ENCODE measurements around the gene TCAP. TPM values are rescaled to one million over a fixed set of nuclear protein-coding genes. Genes with fewer than 3 reads are reported as not detected.

TCAP gene
- total and polyA plus RNA-seq, 10 of the 15 experiments (the other 5 are each of a cell fraction or from before 2014, with no cell fraction given), result 0.17 to 1.0 (median 0.36) TPM; not detected in 3

GRCh38 chr17:39663688-39664580 lies 1.2 kb upstream of the TCAP start (continued):
- TF ChIP-seq RB1 (IDR thresholded peaks at IDR 0.05; ENCODE audit: borderline replicate concordance) (no peak), CBFB (IDR thresholded peaks at IDR 0.05; ENCODE audit: low read depth) (no peak), ESRRA (IDR thresholded peaks at IDR 0.05; ENCODE audit: low read length) (no peak)

- ATAC-seq, result peak; percentile 40
- H3K9ac ChIP-seq (ENCODE audit: control insufficient read depth, insufficient read depth, low read length), result no peak overlapping the region
- SMC1A ChIA-PET (ENCODE audit: uncharacterized antibody, unreplicated experiment), result no interaction called here
- H3K4me1 ChIP-seq (ENCODE audit: control insufficient read depth, insufficient read depth, low read length), result no peaks in the 10 kb centered on the region
- intact Hi-C loops (cut with micrococcal nuclease; ENCODE audit: unreplicated experiment) (no loop called here), in situ Hi-C loops (cut with MboI) (no loop called here)
- no peaks in the 10 kb centered on the region; the same call in 1 of the 2 replicates for H4K20me1 ChIP-seq (ENCODE audit: control insufficient read depth, insufficient read depth)
- no peak for FAIRE-seq
- no peaks in the 10 kb centered on the region for H3K79me2 ChIP-seq (ENCODE audit: control insufficient read depth, insufficient read depth, low read length)
- 52% methylated on average over 17 of the region's 17 CpGs for WGBS (ENCODE audit: insufficient coverage, insufficient replicate concordance, low lambda C conversion rate, missing lambda C conversion rate)
- TF ChIP-seq CREM (IDR thresholded peaks at IDR 0.05; ENCODE audit: low read depth) (no peak), POLR2AphosphoS2 (IDR thresholded peaks at IDR 0.05; ENCODE audit: low read depth, low read length) (no peak), RFX5 (IDR thresholded peaks at IDR 0.05; ENCODE audit: low read depth, low read length) (no peak), CTCF (IDR thresholded peaks at IDR 0.05 in 2 of 3, conservative IDR thresholded peaks at IDR 0.05 in 1 of 3; ENCODE audit: control insufficient read depth in 2 of 3, extremely low read depth in 1 of 3, insufficient read depth in 1 of 3, low read depth in 3 of 3, low read length in 3 of 3) (0 out of 6 replicates have a peak, but pooled peaks of 1 of the 3 experiments have one; percentile 7), EED (IDR thresholded peaks at IDR 0.05; ENCODE audit: low read depth) (no peak), MLLT1 (IDR thresholded peaks at IDR 0.05) (no peak)
- H3K9me3 ChIP-seq (replicated peaks; ENCODE audit: control insufficient read depth, insufficient read depth, low read length), result no peaks in the 10 kb centered on the region
- no peak overlapping the region for H3K27ac ChIP-seq (ENCODE audit: control insufficient read depth, insufficient read depth)
- POLR2A ChIA-PET, result interaction anchor here (1.0 kb wide), 1 partner anchor 22 kb away, joined by 3 read pairs; the partner anchor contains the start of gene PGAP3
- no peak overlapping the region for H3K4me2 ChIP-seq (ENCODE audit: control insufficient read depth, insufficient read depth)
- RAD21 ChIA-PET (ENCODE audit: unreplicated experiment), result no interaction called here
- no peak overlapping the region for H2AFZ ChIP-seq (ENCODE audit: control insufficient read depth, low read depth, low read length)
- CTCF ChIA-PET, result interaction anchor here (1.1 to 8.4 kb wide), 4 partner anchors 12 to 38 kb away, joined by 3 to 64 read pairs (median 4); no protein-coding TSS in a partner anchor
- H3K27me3 ChIP-seq (replicated peaks in 1 of 2; ENCODE audit: control insufficient read depth in 2 of 2, insufficient read depth in 2 of 2, low read length in 1 of 2), result peaks cover 4 to 6% of the 10 kb centered on the region in 2 experiments; a peak in 3 of 4 replicates
- H3K4me3 ChIP-seq, result no peak overlapping the region
- H3K36me3 ChIP-seq (ENCODE audit: control insufficient read depth in 2 of 2, insufficient read depth in 2 of 2, low read length in 1 of 2), result peaks cover 0 to 11% of the 10 kb centered on the region in 2 experiments; a peak in 3 of 4 replicates
- DNase-seq (ENCODE audit: low read depth, low spot score), result no peak
- no TSS peak for BruUV-seq (replicated peaks)
Measured at GRCh38 chr17:39665642-39666224, 584 bp downstream of the TCAP start.
